HepG2 (cell line): Measurements from ENCODE around the gene ZKSCAN3. TPM values are rescaled to one million over a fixed set of nuclear protein-coding genes. Genes with fewer than 3 reads are reported as not detected.

Experiments used
- CHD2 ChIP-seq: IDR thresholded peaks from 2 replicates; pipeline ENCODE4 v1.6.1; 2011; ENCODE audit warnings: low read depth, low read length, improper control_type of control experiment
- ELK4 ChIP-seq: sonication (generic); formaldehyde crosslinking; IDR thresholded peaks from 2 replicates; pipeline ENCODE4 v1.9.0; 2021; ENCODE audit warnings: missing genetic modification reagents, borderline replicate concordance
- ETS1 ChIP-seq: sonication (generic); formaldehyde crosslinking; IDR thresholded peaks from 2 replicates; pipeline ENCODE4 v1.4.0; 2020; ENCODE audit warnings: missing genetic modification reagents
- KAT2B ChIP-seq: fragments of 150-350 bp; IDR thresholded peaks from 2 replicates; pipeline ENCODE4 v1.6.1; 2014; ENCODE audit warnings: low read depth, low read length, borderline replicate concordance
- KAT8 ChIP-seq: IDR thresholded peaks from 2 replicates; pipeline ENCODE4 v1.6.1; 2016; ENCODE audit warnings: missing genetic modification reagents, missing compliant biosample characterization
- ONECUT2 ChIP-seq: sonication (generic); formaldehyde crosslinking; IDR thresholded peaks from 2 replicates; pipeline ENCODE4 v1.4.0; 2020; ENCODE audit warnings: missing genetic modification reagents
- POGK ChIP-seq: sonication (generic); formaldehyde crosslinking; conservative IDR thresholded peaks from 2 replicates; pipeline ENCODE4 v1.8.0; 2022; ENCODE audit warnings: mild to moderate bottlenecking, moderate library complexity, missing genetic modification reagents
- SIN3B ChIP-seq: fragments of 150-350 bp; IDR thresholded peaks from 2 replicates; pipeline ENCODE4 v1.6.1; 2014; ENCODE audit warnings: low read length
- SMAD9 ChIP-seq: sonication (generic); formaldehyde crosslinking; IDR thresholded peaks from 2 replicates; pipeline ENCODE4 v1.5.1; 2020; ENCODE audit warnings: mild to moderate bottlenecking, missing genetic modification reagents
- SMC3 ChIP-seq: IDR thresholded peaks from 2 replicates; pipeline ENCODE4 v1.6.1; 2011; ENCODE audit warnings: low read length, improper control_type of control experiment
- SNAPC2 ChIP-seq: sonication (generic); formaldehyde crosslinking; IDR thresholded peaks from 2 replicates; pipeline ENCODE4 v1.8.1; 2022; ENCODE audit warnings: mild to moderate bottlenecking, missing genetic modification reagents
- SNRNP70 ChIP-seq: fragments of 200-400 bp; formaldehyde crosslinking; IDR thresholded peaks from 2 replicates; pipeline ENCODE4 v1.6.1; 2017; ENCODE audit warnings: mild to moderate bottlenecking, low read depth, low read length, moderate library complexity
- SRSF9 ChIP-seq: fragments of 200-400 bp; formaldehyde crosslinking; IDR thresholded peaks from 2 replicates; pipeline ENCODE4 v1.6.1; 2018; ENCODE audit warnings: borderline replicate concordance, mild to moderate bottlenecking, low read depth, low read length; ENCODE audit not compliant: insufficient read depth, poor library complexity, severe bottlenecking
- TEAD3 ChIP-seq: optimal IDR thresholded peaks from 2 replicates; pipeline ENCODE3; 2016; ENCODE audit warnings: borderline replicate concordance
- TRAFD1 ChIP-seq: sonication (generic); formaldehyde crosslinking; IDR thresholded peaks from 2 replicates; pipeline ENCODE4 v1.5.1; 2020; ENCODE audit warnings: missing genetic modification reagents, mild to moderate bottlenecking, borderline replicate concordance
- ZNF329 ChIP-seq: sonication (generic); formaldehyde crosslinking; IDR thresholded peaks from 2 replicates; pipeline ENCODE4 v1.9.0; 2021; ENCODE audit warnings: low read depth, mild to moderate bottlenecking, missing genetic modification reagents
- ZNF570 ChIP-seq: sonication (generic); formaldehyde crosslinking; IDR thresholded peaks from 2 replicates; pipeline ENCODE4 v1.4.0; 2020; ENCODE audit warnings: mild to moderate bottlenecking, missing genetic modification reagents, borderline replicate concordance
- ZNF577 ChIP-seq: sonication (generic); formaldehyde crosslinking; IDR thresholded peaks from 2 replicates; pipeline ENCODE4 v1.4.0; 2020; ENCODE audit warnings: mild to moderate bottlenecking, low read depth, missing genetic modification reagents, borderline replicate concordance
- ZNF589 ChIP-seq: sonication (generic); formaldehyde crosslinking; conservative IDR thresholded peaks from 2 replicates; pipeline ENCODE4 v1.8.0; 2022; ENCODE audit warnings: mild to moderate bottlenecking, moderate library complexity, missing genetic modification reagents
- ZNF703 ChIP-seq: sonication (generic); formaldehyde crosslinking; IDR thresholded peaks from 2 replicates; pipeline ENCODE4 v1.5.1; 2020; ENCODE audit warnings: missing genetic modification reagents, mild to moderate bottlenecking, moderate library complexity, borderline replicate concordance
- polyA plus RNA-seq, 8 experiments: library from polyadenylated mRNA; depleted of rRNA in 3 of 8; stranded (reverse) in 7 of 8; unstranded in 1 of 8; fragments of >200 nt; fragmentation: Illumina TruSeq in 4 of 8; extraction: Trizol in 4 of 8; gene quantifications; 2 replicates each; pipeline versions ENCODE4 v1.2.1 to v1.2.3, GENCODE V29; 2011 to 2016; ENCODE audit warnings: low read depth in 4 of 8, missing spikeins in 1 of 8, mixed read lengths in 1 of 8; ENCODE audit not compliant: insufficient read depth in 1 of 8
- total RNA-seq, 5 experiments: library from RNA; depleted of rRNA; stranded (reverse); fragments of >200 nt; fragmentation: Illumina TruSeq; extraction: Trizol; gene quantifications; 2 replicates each; pipeline ENCODE4 v1.2.3, GENCODE V29; 2016; ENCODE audit warnings: low read depth in 1 of 5
- TF ChIP-seq, protein P1 (sequence below): sonication (generic); formaldehyde crosslinking; IDR thresholded peaks from 2 replicates; pipeline ENCODE4 v1.4.0; 2020; ENCODE audit warnings: missing genetic modification reagents

ZKSCAN3 gene
- total and polyA plus RNA-seq, 2 of the 13 experiments (the other 11 are each of a cell fraction or from before 2014, with no cell fraction given), result 3.3 to 7.4 TPM

DNA sequence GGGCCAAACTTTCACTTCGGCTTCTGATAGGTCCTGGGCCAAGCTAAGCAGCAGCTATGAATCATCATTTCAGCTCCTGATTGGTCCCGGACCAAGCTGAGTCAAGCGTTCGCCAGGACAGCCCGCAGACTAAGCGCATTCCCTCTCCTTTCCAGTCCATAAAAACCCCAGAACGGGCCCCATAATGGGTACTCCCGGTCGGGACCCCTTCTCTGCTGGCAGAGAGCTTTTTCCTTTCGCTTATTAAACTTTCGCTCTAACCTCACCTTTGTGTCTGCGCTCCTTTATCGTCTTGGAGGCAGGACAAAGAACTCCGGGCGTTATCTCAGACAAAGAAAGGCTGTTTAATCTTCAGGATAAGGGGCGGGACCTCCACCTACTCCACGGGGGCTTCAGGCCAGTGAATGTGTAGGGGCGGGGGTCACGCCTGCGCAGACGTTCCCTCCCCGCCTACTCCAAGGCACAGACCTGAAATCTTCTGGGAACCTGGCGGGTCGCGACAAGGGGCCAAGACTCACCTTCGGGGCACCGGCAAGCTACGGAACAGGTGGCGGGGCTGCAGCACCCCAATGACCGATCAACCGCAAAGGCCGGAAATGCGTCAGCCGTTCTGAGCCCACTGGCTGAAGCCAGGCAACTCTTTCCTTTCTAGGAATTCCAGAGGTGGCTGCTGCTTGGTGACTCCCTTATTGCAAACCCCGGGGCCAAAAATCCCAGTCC, 14.0 kb upstream of the ZKSCAN3 start, which contains the start of gene ZSCAN31 (continued):
- TF ChIP-seq, protein P1, sequence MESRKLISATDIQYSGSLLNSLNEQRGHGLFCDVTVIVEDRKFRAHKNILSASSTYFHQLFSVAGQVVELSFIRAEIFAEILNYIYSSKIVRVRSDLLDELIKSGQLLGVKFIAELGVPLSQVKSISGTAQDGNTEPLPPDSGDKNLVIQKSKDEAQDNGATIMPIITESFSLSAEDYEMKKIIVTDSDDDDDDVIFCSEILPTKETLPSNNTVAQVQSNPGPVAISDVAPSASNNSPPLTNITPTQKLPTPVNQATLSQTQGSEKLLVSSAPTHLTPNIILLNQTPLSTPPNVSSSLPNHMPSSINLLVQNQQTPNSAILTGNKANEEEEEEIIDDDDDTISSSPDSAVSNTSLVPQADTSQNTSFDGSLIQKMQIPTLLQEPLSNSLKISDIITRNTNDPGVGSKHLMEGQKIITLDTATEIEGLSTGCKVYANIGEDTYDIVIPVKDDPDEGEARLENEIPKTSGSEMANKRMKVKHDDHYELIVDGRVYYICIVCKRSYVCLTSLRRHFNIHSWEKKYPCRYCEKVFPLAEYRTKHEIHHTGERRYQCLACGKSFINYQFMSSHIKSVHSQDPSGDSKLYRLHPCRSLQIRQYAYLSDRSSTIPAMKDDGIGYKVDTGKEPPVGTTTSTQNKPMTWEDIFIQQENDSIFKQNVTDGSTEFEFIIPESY, result peak; percentile 48; the same call in 1 of the 2 replicates
- TF ChIP-seq KAT8 (CRISPR knock-in tag) (peak; percentile 83), ELK4 (0 out of 2 replicates have a peak, but pooled peaks have one; percentile 37), ZNF589 (CRISPR knock-in tag) (no peak; the same call in 1 of the 2 replicates), POGK (no peak; the same call in 1 of the 2 replicates), KAT2B (no peak), ETS1 (0 out of 2 replicates have a peak, but pooled peaks have one; percentile 47), ZNF703 (CRISPR knock-in tag) (no peak), SMC3 (no peak), TEAD3 (CRISPR knock-in tag) (peak; percentile 47), ONECUT2 (CRISPR knock-in tag) (0 out of 2 replicates have a peak, but pooled peaks have one; percentile 18), SMAD9 (CRISPR knock-in tag) (no peak), ZNF570 (CRISPR knock-in tag) (0 out of 2 replicates have a peak, but pooled peaks have one; percentile 77), TRAFD1 (CRISPR knock-in tag) (peak; percentile 92; the same call in 1 of the 2 replicates), CHD2 (no peak), ZNF577 (0 out of 2 replicates have a peak, but pooled peaks have one; percentile 33), ZNF329 (CRISPR knock-in tag) (0 out of 2 replicates have a peak, but pooled peaks have one; percentile 53), SNRNP70 (no peak), SRSF9 (no peak), SNAPC2 (peak; percentile 43; the same call in 1 of the 2 replicates), SIN3B (no peak; the same call in none of the 2 replicates)
